ENCODE results near the gene ARRDC4.

DNA sequence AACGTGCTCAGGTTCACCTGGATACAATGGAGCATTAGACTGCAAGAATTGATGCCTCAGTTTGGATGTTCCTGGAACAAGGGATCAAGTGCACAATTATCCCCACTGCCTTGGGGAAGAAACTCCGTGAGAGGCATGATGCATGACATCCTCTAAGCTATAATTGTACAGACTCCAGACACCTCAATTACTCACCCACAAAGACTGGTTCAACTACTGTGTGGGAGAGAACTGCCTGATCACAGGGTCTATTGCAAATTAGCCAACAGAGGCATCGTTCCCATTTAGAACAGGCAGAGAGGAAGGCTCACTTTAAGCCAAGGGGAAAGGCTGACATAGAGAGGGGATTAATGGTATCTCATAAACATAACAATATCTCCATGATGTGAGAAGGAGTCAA lies 43.5 kb downstream of the ARRDC4 start:
- TF ChIP-seq, protein P1, sequence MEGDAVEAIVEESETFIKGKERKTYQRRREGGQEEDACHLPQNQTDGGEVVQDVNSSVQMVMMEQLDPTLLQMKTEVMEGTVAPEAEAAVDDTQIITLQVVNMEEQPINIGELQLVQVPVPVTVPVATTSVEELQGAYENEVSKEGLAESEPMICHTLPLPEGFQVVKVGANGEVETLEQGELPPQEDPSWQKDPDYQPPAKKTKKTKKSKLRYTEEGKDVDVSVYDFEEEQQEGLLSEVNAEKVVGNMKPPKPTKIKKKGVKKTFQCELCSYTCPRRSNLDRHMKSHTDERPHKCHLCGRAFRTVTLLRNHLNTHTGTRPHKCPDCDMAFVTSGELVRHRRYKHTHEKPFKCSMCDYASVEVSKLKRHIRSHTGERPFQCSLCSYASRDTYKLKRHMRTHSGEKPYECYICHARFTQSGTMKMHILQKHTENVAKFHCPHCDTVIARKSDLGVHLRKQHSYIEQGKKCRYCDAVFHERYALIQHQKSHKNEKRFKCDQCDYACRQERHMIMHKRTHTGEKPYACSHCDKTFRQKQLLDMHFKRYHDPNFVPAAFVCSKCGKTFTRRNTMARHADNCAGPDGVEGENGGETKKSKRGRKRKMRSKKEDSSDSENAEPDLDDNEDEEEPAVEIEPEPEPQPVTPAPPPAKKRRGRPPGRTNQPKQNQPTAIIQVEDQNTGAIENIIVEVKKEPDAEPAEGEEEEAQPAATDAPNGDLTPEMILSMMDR (IDR thresholded peaks at IDR 0.05) = no peak
- TF ChIP-seq POLR2A (IDR thresholded peaks at IDR 0.05) = no peak
